Measurements from ENCODE around the gene KCNMB3.

DNA sequence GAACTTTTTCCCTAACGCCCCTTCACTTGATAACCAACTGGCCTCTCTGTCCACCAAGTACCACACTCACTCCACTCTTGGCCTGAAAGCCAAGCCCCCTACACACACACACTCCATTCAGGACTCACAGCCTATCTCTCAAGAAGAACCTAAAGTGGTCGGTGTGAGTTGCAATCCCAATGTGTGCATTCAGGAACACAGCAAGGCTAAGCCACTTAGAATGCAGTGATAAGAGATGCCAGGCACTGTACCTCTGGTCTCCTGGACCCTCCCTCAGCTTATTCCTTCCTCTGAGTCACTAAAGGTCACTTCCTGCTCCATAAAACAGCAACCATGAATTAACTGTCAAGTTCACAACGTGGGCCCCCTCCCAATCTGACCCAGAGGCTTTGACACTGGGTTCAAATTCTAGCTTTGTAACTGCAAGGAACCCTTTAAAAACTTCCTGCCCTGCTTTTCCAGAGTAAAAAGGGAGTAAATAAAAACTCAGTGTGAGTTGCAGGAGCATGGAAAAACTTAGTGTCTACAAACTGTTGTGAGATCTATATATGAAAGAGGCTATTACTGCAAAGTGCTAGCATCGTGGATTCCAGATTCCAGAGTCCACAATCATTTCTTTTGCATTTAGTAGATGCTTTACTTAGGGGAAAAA is 17.6 kb upstream of the KCNMB3 start:
- TF ChIP-seq, protein P1, sequence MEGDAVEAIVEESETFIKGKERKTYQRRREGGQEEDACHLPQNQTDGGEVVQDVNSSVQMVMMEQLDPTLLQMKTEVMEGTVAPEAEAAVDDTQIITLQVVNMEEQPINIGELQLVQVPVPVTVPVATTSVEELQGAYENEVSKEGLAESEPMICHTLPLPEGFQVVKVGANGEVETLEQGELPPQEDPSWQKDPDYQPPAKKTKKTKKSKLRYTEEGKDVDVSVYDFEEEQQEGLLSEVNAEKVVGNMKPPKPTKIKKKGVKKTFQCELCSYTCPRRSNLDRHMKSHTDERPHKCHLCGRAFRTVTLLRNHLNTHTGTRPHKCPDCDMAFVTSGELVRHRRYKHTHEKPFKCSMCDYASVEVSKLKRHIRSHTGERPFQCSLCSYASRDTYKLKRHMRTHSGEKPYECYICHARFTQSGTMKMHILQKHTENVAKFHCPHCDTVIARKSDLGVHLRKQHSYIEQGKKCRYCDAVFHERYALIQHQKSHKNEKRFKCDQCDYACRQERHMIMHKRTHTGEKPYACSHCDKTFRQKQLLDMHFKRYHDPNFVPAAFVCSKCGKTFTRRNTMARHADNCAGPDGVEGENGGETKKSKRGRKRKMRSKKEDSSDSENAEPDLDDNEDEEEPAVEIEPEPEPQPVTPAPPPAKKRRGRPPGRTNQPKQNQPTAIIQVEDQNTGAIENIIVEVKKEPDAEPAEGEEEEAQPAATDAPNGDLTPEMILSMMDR (tag by site-specific recombination; IDR thresholded peaks at IDR 0.05), result no peak
- TF ChIP-seq IKZF3 (tag by site-specific recombination; IDR thresholded peaks at IDR 0.05) (no peak), ZNF132 (tag by site-specific recombination; IDR thresholded peaks at IDR 0.05; ENCODE audit: borderline replicate concordance) (no peak), ZNF214 (tag by site-specific recombination; IDR thresholded peaks at IDR 0.05; ENCODE audit: borderline replicate concordance) (no peak), ZNF138 (tag by site-specific recombination; IDR thresholded peaks at IDR 0.05; ENCODE audit: borderline replicate concordance) (no peak), KLF17 (tag by site-specific recombination; IDR thresholded peaks at IDR 0.05) (no peak), ZNF791 (tag by site-specific recombination; IDR thresholded peaks at IDR 0.05) (no peak), YY1 (tag by site-specific recombination; IDR thresholded peaks at IDR 0.05) (no peak), ZBTB48 (tag by site-specific recombination; IDR thresholded peaks at IDR 0.05) (no peak), ZBTB17 (tag by site-specific recombination; IDR thresholded peaks at IDR 0.05) (no peak), OSR2 (tag by site-specific recombination; IDR thresholded peaks at IDR 0.05) (no peak), WT1 (tag by site-specific recombination; IDR thresholded peaks at IDR 0.05) (no peak)
- TF ChIP-seq, protein P2, sequence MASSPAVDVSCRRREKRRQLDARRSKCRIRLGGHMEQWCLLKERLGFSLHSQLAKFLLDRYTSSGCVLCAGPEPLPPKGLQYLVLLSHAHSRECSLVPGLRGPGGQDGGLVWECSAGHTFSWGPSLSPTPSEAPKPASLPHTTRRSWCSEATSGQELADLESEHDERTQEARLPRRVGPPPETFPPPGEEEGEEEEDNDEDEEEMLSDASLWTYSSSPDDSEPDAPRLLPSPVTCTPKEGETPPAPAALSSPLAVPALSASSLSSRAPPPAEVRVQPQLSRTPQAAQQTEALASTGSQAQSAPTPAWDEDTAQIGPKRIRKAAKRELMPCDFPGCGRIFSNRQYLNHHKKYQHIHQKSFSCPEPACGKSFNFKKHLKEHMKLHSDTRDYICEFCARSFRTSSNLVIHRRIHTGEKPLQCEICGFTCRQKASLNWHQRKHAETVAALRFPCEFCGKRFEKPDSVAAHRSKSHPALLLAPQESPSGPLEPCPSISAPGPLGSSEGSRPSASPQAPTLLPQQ (tag by site-specific recombination; IDR thresholded peaks at IDR 0.05), result no peak
